ENCODE data around the gene HSD17B8.

HSD17B8 gene

GRCh38 chr6:33199687-33200218, 4.7 kb upstream of the HSD17B8 start:
- Histone ChIP-seq H3K9me3 (ENCODE audit: low read depth, low read length) (no peaks in the 10 kb centered on the region), H3K9ac (ENCODE audit: insufficient read length) (peak overlapping the region; percentile 97), H3K36me3 (ENCODE audit: insufficient read depth, low read length) (peaks cover 56% of the 10 kb centered on the region), H3K27ac (peak overlapping the region; percentile 97), H3K4me3 (peak overlapping the region; percentile 90)
- no peak for DNase-seq (ENCODE audit: low read depth, low spot score)
- TF ChIP-seq FOXP2 (optimal IDR thresholded peaks at IDR 0.05; ENCODE audit: control extremely low read depth, extremely low read length, insufficient read depth): peak; percentile 89
- no peak for TF ChIP-seq POLR2AphosphoS5 (IDR thresholded peaks at IDR 0.05; ENCODE audit: borderline replicate concordance, low read depth, low read length)

- peak within 1 kb of the TSS; percentile 97 for H3K9ac ChIP-seq (ENCODE audit: insufficient read length)
- H3K27ac ChIP-seq: peak within 1 kb of the TSS; percentile 97
- DNase-seq (ENCODE audit: low read depth, low spot score): peak; percentile 99
- TF ChIP-seq POLR2AphosphoS5 (IDR thresholded peaks at IDR 0.05; ENCODE audit: borderline replicate concordance, low read depth, low read length) (peak; percentile 87), FOXP2 (optimal IDR thresholded peaks at IDR 0.05; ENCODE audit: control extremely low read depth, extremely low read length, insufficient read depth) (peak; percentile 77), EZH2 (IDR thresholded peaks at IDR 0.05) (no peak)
- peak within 1 kb of the TSS; percentile 90 for H3K4me3 ChIP-seq
- peaks cover 48% of the 10 kb centered on the region for H3K36me3 ChIP-seq (ENCODE audit: insufficient read depth, low read length)
- no peaks in the 10 kb centered on the region for H3K9me3 ChIP-seq (ENCODE audit: low read depth, low read length)
Measured at GRCh38 chr6:33200219-33201146, 4.0 kb upstream of the HSD17B8 start, which contains the start of the genes RXRB and SLC39A7. Gene RXRB, minus strand, starts transcription at chr6:33200665. Its CDS starts 189 bp downstream, at chr6:33200476. Gene SLC39A7, plus strand, starts transcription at chr6:33200867. Its CDS starts 379 bp downstream, at chr6:33201246.

GRCh38 chr6:33201147-33201545, 3.3 kb upstream of the HSD17B8 start:
- peak overlapping the region; percentile 97; the same call in 1 of the 2 replicates for H3K27ac ChIP-seq
- no peaks in the 10 kb centered on the region for H3K9me3 ChIP-seq (ENCODE audit: low read depth, low read length)
- H3K4me3 ChIP-seq: peak overlapping the region; percentile 90
- peaks cover 42% of the 10 kb centered on the region for H3K36me3 ChIP-seq (ENCODE audit: insufficient read depth, low read length)
- peak overlapping the region; percentile 97 for H3K9ac ChIP-seq (ENCODE audit: insufficient read length)
- DNase-seq (ENCODE audit: low read depth, low spot score): no peak
- TF ChIP-seq POLR2AphosphoS5 (IDR thresholded peaks at IDR 0.05; ENCODE audit: borderline replicate concordance, low read depth, low read length): no peak
- no peak for TF ChIP-seq FOXP2 (optimal IDR thresholded peaks at IDR 0.05; ENCODE audit: control extremely low read depth, extremely low read length, insufficient read depth)
- no peak for TF ChIP-seq EZH2 (IDR thresholded peaks at IDR 0.05)

GRCh38 chr6:33201935-33202334, 2.5 kb upstream of the HSD17B8 start:
- Histone ChIP-seq H3K36me3 (ENCODE audit: insufficient read depth, low read length) (peaks cover 34% of the 10 kb centered on the region), H3K4me3 (peak overlapping the region; percentile 90), H3K9ac (ENCODE audit: insufficient read length) (peak overlapping the region; percentile 97), H3K9me3 (ENCODE audit: low read depth, low read length) (no peaks in the 10 kb centered on the region), H3K27ac (no peak overlapping the region)
- no peak for DNase-seq (ENCODE audit: low read depth, low spot score)
- TF ChIP-seq POLR2AphosphoS5 (IDR thresholded peaks at IDR 0.05; ENCODE audit: borderline replicate concordance, low read depth, low read length): no peak
- TF ChIP-seq FOXP2 (optimal IDR thresholded peaks at IDR 0.05; ENCODE audit: control extremely low read depth, extremely low read length, insufficient read depth): no peak
- no peak for TF ChIP-seq EZH2 (IDR thresholded peaks at IDR 0.05)

GRCh38 chr6:33202799-33203198, 1.7 kb upstream of the HSD17B8 start:
- Histone ChIP-seq H3K36me3 (ENCODE audit: insufficient read depth, low read length) (peaks cover 29% of the 10 kb centered on the region), H3K4me3 (0 out of 2 replicates have a peak overlapping the region, but pooled peaks have one; percentile 90), H3K27ac (peak overlapping the region; percentile 69), H3K9me3 (ENCODE audit: low read depth, low read length) (no peaks in the 10 kb centered on the region), H3K9ac (ENCODE audit: insufficient read length) (peak overlapping the region; percentile 97)
- DNase-seq (ENCODE audit: low read depth, low spot score): no peak
- no peak for TF ChIP-seq POLR2AphosphoS5 (IDR thresholded peaks at IDR 0.05; ENCODE audit: borderline replicate concordance, low read depth, low read length)

GRCh38 chr6:33203443-33204164, 851 bp upstream of the HSD17B8 start:
- Histone ChIP-seq H3K9me3 (ENCODE audit: low read depth, low read length) (no peaks in the 10 kb centered on the region), H3K27ac (peak overlapping the region; percentile 69), H3K36me3 (ENCODE audit: insufficient read depth, low read length) (peaks cover 29% of the 10 kb centered on the region), H3K9ac (ENCODE audit: insufficient read length) (peak overlapping the region; percentile 52), H3K4me3 (peak overlapping the region; percentile 98)
- TF ChIP-seq FOXP2 (optimal IDR thresholded peaks at IDR 0.05; ENCODE audit: control extremely low read depth, extremely low read length, insufficient read depth) (no peak), POLR2AphosphoS5 (IDR thresholded peaks at IDR 0.05; ENCODE audit: borderline replicate concordance, low read depth, low read length) (no peak), EZH2 (IDR thresholded peaks at IDR 0.05) (no peak)
- no peak for DNase-seq (ENCODE audit: low read depth, low spot score)

GRCh38 chr6:33204165-33204414, 365 bp upstream of the HSD17B8 start:
- Histone ChIP-seq H3K9ac (ENCODE audit: insufficient read length) (peak overlapping the region; percentile 52), H3K36me3 (ENCODE audit: insufficient read depth, low read length) (peaks cover 29% of the 10 kb centered on the region), H3K9me3 (ENCODE audit: low read depth, low read length) (no peaks in the 10 kb centered on the region), H3K27ac (peak overlapping the region; percentile 69), H3K4me3 (peak overlapping the region; percentile 98)
- TF ChIP-seq EZH2 (IDR thresholded peaks at IDR 0.05) (no peak), FOXP2 (optimal IDR thresholded peaks at IDR 0.05; ENCODE audit: control extremely low read depth, extremely low read length, insufficient read depth) (no peak), POLR2AphosphoS5 (IDR thresholded peaks at IDR 0.05; ENCODE audit: borderline replicate concordance, low read depth, low read length) (no peak)
- DNase-seq (ENCODE audit: low read depth, low spot score): no peak

All from SK-N-MC (cell line).